ENCODE measurements around the gene CENPN.

- no peak for TF ChIP-seq ZFP30 (CRISPR knock-in tag; IDR thresholded peaks at IDR 0.05)
- TF ChIP-seq TCF4 (CRISPR knock-in tag; IDR thresholded peaks at IDR 0.05; ENCODE audit: borderline replicate concordance), result no peak
These were observed 22.7 kb upstream of the CENPN start for GRCh38 chr16:80984124-80984892.
